ENCODE measurements around the gene CCDC137.

DNA sequence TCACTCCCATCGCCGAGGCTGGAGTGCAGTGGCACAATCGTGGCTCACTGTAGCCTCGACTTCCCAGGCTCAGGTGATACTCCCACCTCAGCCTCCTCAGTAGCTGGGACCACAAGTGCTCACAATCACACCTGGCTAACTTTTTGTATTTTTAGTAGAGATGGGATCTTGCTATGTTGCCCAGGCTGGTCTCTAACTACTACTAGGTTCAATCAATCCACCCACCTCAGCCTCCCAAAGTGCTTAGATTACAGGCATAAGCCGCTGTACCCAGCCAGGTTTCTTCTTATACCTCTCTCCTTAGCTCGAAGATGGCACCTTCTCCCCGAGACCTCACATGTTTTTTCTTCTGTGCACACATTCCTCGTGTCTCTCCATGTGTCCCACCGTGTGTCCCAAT, 26.5 kb upstream of the CCDC137 start:
- TF ChIP-seq CTCF (IDR thresholded peaks at IDR 0.05) = no peak
- no peak for TF ChIP-seq POLR2A (IDR thresholded peaks at IDR 0.05)
- no peak for TF ChIP-seq POLR2AphosphoS5 (IDR thresholded peaks at IDR 0.05)

Data from prostate gland (tissue), 2 donors.